B cell (primary cell): ENCODE data around the gene ATG16L1. TPM values are rescaled to one million over a fixed set of nuclear protein-coding genes. Genes with fewer than 3 reads are reported as not detected.

ENCODE experiments used
- ATAC-seq: fragments of 200-7000 bp; cut with Tn5 transposase; one replicate; pipeline ENCODE4 v1.10.0; 2021; ENCODE audit warnings: low read depth, mild to moderate bottlenecking, moderate number of reproducible peaks, moderate library complexity
- CTCF ChIA-PET: fragments of 350-600 bp; sonication (Branson Sonifier 250); formaldehyde crosslinking; loops from one replicate; lab custom pipeline; 2021; ENCODE audit warnings: antibody characterized with exemption, inconsistent platforms; lab: Charles Lee
- POLR2A ChIA-PET: fragments of 350-600 bp; sonication (Branson Sonifier 250); formaldehyde crosslinking; loops from one replicate; lab custom pipeline; 2021; ENCODE audit warnings: antibody characterized with exemption; lab: Charles Lee
- DNase-seq: peaks from one replicate; pipeline ENCODE4 v3.0.0; 2013
- H2AFZ ChIP-seq: 2 replicates; pipeline ENCODE4 v1.6.1; 2012; ENCODE audit warnings: mild to moderate bottlenecking, low read depth, low read length; ENCODE audit not compliant: insufficient read depth, poor library complexity, severe bottlenecking
- H3K27ac ChIP-seq, 2 donors: 1 replicate in 1 of 2; 2 replicates in 1 of 2; pipeline ENCODE4 v1.5.1; 2012 to 2013; ENCODE audit warnings: low read length in 2 of 2, mild to moderate bottlenecking in 2 of 2, moderate library complexity in 1 of 2
- H3K27me3 ChIP-seq, 4 experiments: fragments of 200-600 bp in 1 of 4; sonication (generic) in 1 of 4; replicated peaks in 1 of 4; 1 replicate in 2 of 4; 2 replicates in 2 of 4; pipeline versions ENCODE4 v1.6.1 to v1.7.0; 2013 to 2016; ENCODE audit warnings: low read length in 3 of 4, mild to moderate bottlenecking in 2 of 4, mixed read lengths in 1 of 4, moderate library complexity in 1 of 4; ENCODE audit not compliant: insufficient read depth in 4 of 4, control insufficient read depth in 3 of 4; ENCODE audit errors: control extremely low read depth in 1 of 4
- H3K36me3 ChIP-seq, 2 experiments: replicated peaks in 1 of 2; 1 replicate in 1 of 2; 2 replicates in 1 of 2; pipeline versions ENCODE4 v1.6.1 to v1.7.1; 2013; ENCODE audit warnings: low read length in 1 of 2; ENCODE audit not compliant: insufficient read depth in 2 of 2, control insufficient read depth in 1 of 2; ENCODE audit errors: control extremely low read depth in 1 of 2, extremely low read depth in 1 of 2
- H3K4me1 ChIP-seq, 2 donors: fragments of 200-600 bp in 1 of 2; sonication (generic) in 1 of 2; 1 replicate in 1 of 2; 2 replicates in 1 of 2; pipeline versions ENCODE4 v1.5.1 to v1.6.1; 2013 to 2017; ENCODE audit warnings: low read length in 2 of 2; ENCODE audit not compliant: control insufficient read depth in 2 of 2, insufficient read depth in 2 of 2
- H3K4me2 ChIP-seq: replicated peaks from 2 replicates; pipeline ENCODE3; 2012; ENCODE audit warnings: mild to moderate bottlenecking, low read depth, low read length; ENCODE audit not compliant: poor library complexity, severe bottlenecking
- H3K4me3 ChIP-seq, 5 experiments: fragments of 200-600 bp in 1 of 5; sonication (generic) in 1 of 5; 1 replicate in 3 of 5; 2 replicates in 2 of 5; pipeline versions ENCODE4 v1.5.1 to v1.7.0; 2011 to 2016; ENCODE audit warnings: low read length in 4 of 5, mild to moderate bottlenecking in 4 of 5, low read depth in 2 of 5, control low read depth in 1 of 5, moderate library complexity in 1 of 5; ENCODE audit not compliant: insufficient read depth in 1 of 5; ENCODE audit errors: control extremely low read depth in 1 of 5, extremely low read depth in 1 of 5
- H3K79me2 ChIP-seq: fragments of 200-600 bp; sonication (generic); one replicate; pipeline ENCODE4 v1.6.0; 2016; ENCODE audit warnings: low read length; ENCODE audit not compliant: control insufficient read depth, insufficient read depth
- H3K9ac ChIP-seq: fragments of 200-600 bp; sonication (generic); 2 replicates; pipeline ENCODE4 v1.6.1; 2017; ENCODE audit warnings: mild to moderate bottlenecking, low read length, moderate library complexity
- H3K9me3 ChIP-seq, 3 donors: one replicate each; pipeline versions ENCODE4 v1.6.1 to v1.7.1; 2013; ENCODE audit warnings: low read length in 2 of 3; ENCODE audit not compliant: control insufficient read depth in 2 of 3, insufficient read depth in 1 of 3; ENCODE audit errors: control extremely low read depth in 1 of 3
- H4K20me1 ChIP-seq: 2 replicates; pipeline ENCODE4 v1.6.0; 2012; ENCODE audit warnings: mild to moderate bottlenecking, low read length; ENCODE audit not compliant: insufficient read depth, control insufficient read depth, poor library complexity, severe bottlenecking
- H3K27ac Mint-ChIP-seq: one replicate; pipeline ENCODE4 v1.8.0; 2021; ENCODE audit warnings: mixed read lengths
- H3K27me3 Mint-ChIP-seq: one replicate; pipeline ENCODE4 v1.8.0; 2021; ENCODE audit warnings: mixed read lengths
- H3K4me1 Mint-ChIP-seq: one replicate; pipeline ENCODE4 v1.8.0; 2021; ENCODE audit warnings: mixed read lengths
- H3K4me3 Mint-ChIP-seq: one replicate; pipeline ENCODE4 v1.8.0; 2021; ENCODE audit warnings: mixed read lengths
- H3K9me3 Mint-ChIP-seq: one replicate; pipeline ENCODE4 v1.8.0; 2022; ENCODE audit warnings: mixed read lengths; ENCODE audit not compliant: insufficient read depth
- EZH2 ChIP-seq: IDR thresholded peaks from 2 replicates; pipeline ENCODE4 v1.6.1; 2012; ENCODE audit warnings: borderline replicate concordance, low read depth, mild to moderate bottlenecking, moderate library complexity, low read length; ENCODE audit not compliant: insufficient read depth, poor library complexity, severe bottlenecking
- WGBS: methylation state at CpG from one replicate; pipeline ENCODE4 v1.1.5; 2013; ENCODE audit warnings: missing lambda C conversion rate; ENCODE audit not compliant: insufficient coverage; 5-methylcytosine and 5-hydroxymethylcytosine counted together
- intact Hi-C: fragments of 100-400 bp; cut with micrococcal nuclease; formaldehyde crosslinking; loops from one replicate; pipeline ENCODE4 v1.10.0; 2022
- polyA plus RNA-seq: library from polyadenylated mRNA; depleted of rRNA; stranded (reverse); fragments of >200 nt; gene quantifications from 2 replicates; pipeline ENCODE4 v1.2.3, GENCODE V29; 2012
- total RNA-seq, 2 donors: library from RNA; stranded (reverse); fragments of 120-200 nt in 1 of 2; gene quantifications; 1 replicate in 1 of 2; 2 replicates in 1 of 2; pipeline versions ENCODE4 v1.2.3 to v1.2.4, GENCODE V29; 2013 to 2022
- TF ChIP-seq, protein P1 (sequence below): fragments of 200-600 bp; IDR thresholded peaks from one replicate; pipeline ENCODE4 v1.8.0; 2022; ENCODE audit warnings: antibody characterized with exemption, mild to moderate bottlenecking

Gene ATG16L1
- total and polyA plus RNA-seq, 2 donors (not counting 1 experiment from before 2014, with no cell fraction given): 25.7 to 69.9 TPM

DNA sequence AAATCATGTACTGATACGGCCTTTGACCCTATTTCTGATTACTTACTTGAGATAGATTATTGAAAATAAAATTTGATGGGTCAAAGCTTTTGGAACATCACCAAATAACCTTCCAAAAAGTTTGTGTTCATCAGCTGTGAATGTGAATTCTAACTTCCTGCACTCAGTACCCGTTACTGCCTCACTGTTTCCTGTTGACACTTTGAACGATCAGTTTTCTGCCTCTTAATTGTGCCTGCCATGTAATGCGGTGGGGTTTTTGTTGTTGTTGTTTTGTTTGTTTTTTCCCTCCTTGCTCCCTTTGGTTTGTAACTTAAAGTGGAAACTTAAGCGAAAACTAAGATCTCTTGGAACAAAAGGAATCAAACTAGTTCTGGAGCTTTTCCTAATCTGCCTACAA, 18.9 kb downstream of the ATG16L1 start:
- 60% methylated on average over 2 of the region's 5 CpGs for WGBS
- TF ChIP-seq EZH2: no peak
- TF ChIP-seq, protein P1, sequence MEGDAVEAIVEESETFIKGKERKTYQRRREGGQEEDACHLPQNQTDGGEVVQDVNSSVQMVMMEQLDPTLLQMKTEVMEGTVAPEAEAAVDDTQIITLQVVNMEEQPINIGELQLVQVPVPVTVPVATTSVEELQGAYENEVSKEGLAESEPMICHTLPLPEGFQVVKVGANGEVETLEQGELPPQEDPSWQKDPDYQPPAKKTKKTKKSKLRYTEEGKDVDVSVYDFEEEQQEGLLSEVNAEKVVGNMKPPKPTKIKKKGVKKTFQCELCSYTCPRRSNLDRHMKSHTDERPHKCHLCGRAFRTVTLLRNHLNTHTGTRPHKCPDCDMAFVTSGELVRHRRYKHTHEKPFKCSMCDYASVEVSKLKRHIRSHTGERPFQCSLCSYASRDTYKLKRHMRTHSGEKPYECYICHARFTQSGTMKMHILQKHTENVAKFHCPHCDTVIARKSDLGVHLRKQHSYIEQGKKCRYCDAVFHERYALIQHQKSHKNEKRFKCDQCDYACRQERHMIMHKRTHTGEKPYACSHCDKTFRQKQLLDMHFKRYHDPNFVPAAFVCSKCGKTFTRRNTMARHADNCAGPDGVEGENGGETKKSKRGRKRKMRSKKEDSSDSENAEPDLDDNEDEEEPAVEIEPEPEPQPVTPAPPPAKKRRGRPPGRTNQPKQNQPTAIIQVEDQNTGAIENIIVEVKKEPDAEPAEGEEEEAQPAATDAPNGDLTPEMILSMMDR: no peak
- Histone ChIP-seq H3K27ac (peak overlapping the region; percentile 12 to 73), H3K79me2 (peaks cover 60% of the 10 kb centered on the region), H3K4me2 (peak overlapping the region; percentile 42), H3K4me3 (no peak overlapping the region), H2AFZ (peak overlapping the region; percentile 42), H3K9ac (peak overlapping the region; percentile 21), H3K4me1 (peaks cover 30 to 38% of the 10 kb centered on the region in 2 donors), H4K20me1 (no peaks in the 10 kb centered on the region), H3K9me3 (no peaks in the 10 kb centered on the region), H3K36me3 (peaks cover 28 to 73% of the 10 kb centered on the region in 2 experiments), H3K27me3 (no peaks in the 10 kb centered on the region)
- no peaks in the 10 kb centered on the region for H3K27me3 Mint-ChIP-seq
- POLR2A ChIA-PET: no interaction called here
- no peak for ATAC-seq
- CTCF ChIA-PET: interaction anchor here (1.2 to 1.7 kb wide), 2 partner anchors 61 to 84 kb away, joined by 3 to 5 read pairs; partner anchors contain the start of gene DGKD
- peak overlapping the region; percentile 95 for H3K27ac Mint-ChIP-seq
- no peak for DNase-seq
- intact Hi-C loops: no loop called here
- peak overlapping the region; percentile 75 for H3K4me3 Mint-ChIP-seq
- H3K4me1 Mint-ChIP-seq: peaks cover 52% of the 10 kb centered on the region
- no peaks in the 10 kb centered on the region for H3K9me3 Mint-ChIP-seq

DNA sequence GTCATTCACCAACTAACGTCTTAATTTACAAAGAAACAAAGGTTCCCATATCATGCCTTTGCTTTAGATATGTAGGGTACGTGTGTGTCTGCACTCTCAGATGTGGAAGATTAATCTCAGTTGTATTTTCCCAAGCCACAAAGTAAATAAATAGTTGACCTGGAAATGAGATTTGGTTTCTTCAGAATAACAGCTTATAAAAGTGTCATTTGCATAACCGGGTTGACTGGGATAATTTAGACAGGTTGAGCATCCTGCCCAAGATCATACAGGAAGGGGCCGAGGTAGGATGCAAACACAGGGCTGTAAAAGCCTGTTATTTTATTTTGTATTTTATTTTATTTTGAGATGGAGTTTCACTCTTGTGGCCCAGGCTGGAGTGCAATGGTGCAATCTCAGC, 19.5 kb downstream of the ATG16L1 start:
- CTCF ChIA-PET: interaction anchor here (1.7 kb wide), 1 partner anchor 60 kb away, joined by 3 read pairs; no protein-coding TSS in a partner anchor
- H3K4me1 ChIP-seq: peaks cover 30 to 38% of the 10 kb centered on the region in 2 donors
- no peaks in the 10 kb centered on the region for H3K27me3 ChIP-seq
- Mint-ChIP-seq H3K9me3 (no peaks in the 10 kb centered on the region), H3K4me3 (no peak overlapping the region), H3K27ac (peak overlapping the region; percentile 95), H3K27me3 (no peaks in the 10 kb centered on the region), H3K4me1 (peaks cover 49% of the 10 kb centered on the region)
- H3K4me2 ChIP-seq: no peak overlapping the region
- peak overlapping the region; percentile 42 for H2AFZ ChIP-seq
- intact Hi-C loops: no loop called here
- H3K36me3 ChIP-seq: peaks cover 27 to 74% of the 10 kb centered on the region in 2 experiments
- POLR2A ChIA-PET: no interaction called here
- no peaks in the 10 kb centered on the region for H4K20me1 ChIP-seq
- no peak overlapping the region for H3K4me3 ChIP-seq
- WGBS: 90% methylated on average over 2 of the region's 4 CpGs
- peak overlapping the region in 1 of 2 donors; percentile 73 for H3K27ac ChIP-seq
- no peaks in the 10 kb centered on the region for H3K9me3 ChIP-seq
- TF ChIP-seq EZH2: no peak
- TF ChIP-seq, protein P1: no peak
- no peak for ATAC-seq
- no peak for DNase-seq
- H3K79me2 ChIP-seq: peaks cover 57% of the 10 kb centered on the region
- H3K9ac ChIP-seq: no peak overlapping the region
